Adrenal gland (tissue), 12 donors: ENCODE results near the gene AHDC1. TPM values are rescaled to one million over a fixed set of nuclear protein-coding genes. Genes with fewer than 3 reads are reported as not detected.
"Not testable (repeated sequence)": the region's sequence is repeated elsewhere in the genome, so short reads cannot be mapped to it uniquely, and the experiment has no call there.

Experiments used
- DNase-seq, 7 donors: peaks; one replicate each; pipeline ENCODE4 v3.0.0-alpha.2; 2019 to 2020
- H3K27ac ChIP-seq, 5 donors: fragments of 200-600 bp; sonication (generic) in 4 of 5; 1 replicate in 3 of 5; 2 replicates in 2 of 5; pipeline versions ENCODE4 v1.5.1 to v1.8.0; 2016 to 2020; ENCODE audit warnings: mild to moderate bottlenecking in 1 of 5
- H3K27me3 ChIP-seq: fragments of 200-600 bp; 2 replicates; pipeline ENCODE4 v1.8.0; 2021
- H3K36me3 ChIP-seq, 2 donors: fragments of 200-600 bp; replicated peaks in 1 of 2; 1 replicate in 1 of 2; 2 replicates in 1 of 2; pipeline versions ENCODE4 v1.5.1 to v1.8.0; 2018 to 2022
- H3K4me1 ChIP-seq, 2 donors: fragments of 200-600 bp; replicated peaks in 1 of 2; 1 replicate in 1 of 2; 2 replicates in 1 of 2; pipeline versions ENCODE4 v1.5.1 to v1.8.0; 2018 to 2021
- H3K4me3 ChIP-seq, 4 donors: fragments of 200-600 bp; sonication (generic) in 3 of 4; one replicate each; pipeline ENCODE4 v1.5.1; 2016 to 2018
- H3K9me3 ChIP-seq, 3 donors: fragments of 200-600 bp; sonication (generic) in 1 of 3; replicated peaks in 1 of 3; 1 replicate in 2 of 3; 2 replicates in 1 of 3; pipeline versions ENCODE4 v1.5.1 to v1.8.0; 2016 to 2021
- CTCF ChIP-seq, 6 experiments: fragments of 450-650 bp in 4 of 6; fragments of 200-600 bp in 2 of 6; sonication (generic) in 1 of 6; IDR thresholded peaks; 1 replicate in 5 of 6; 2 replicates in 1 of 6; pipeline versions ENCODE4 v1.5.1 to v1.8.0; 2016 to 2021; ENCODE audit warnings: antibody characterized with exemption in 6 of 6, mild to moderate bottlenecking in 2 of 6, moderate library complexity in 1 of 6
- POLR2A ChIP-seq, 2 donors: fragments of 450-650 bp; IDR thresholded peaks; one replicate each; pipeline ENCODE4 v1.6.1; 2017; ENCODE audit warnings: antibody characterized with exemption in 2 of 2, mild to moderate bottlenecking in 2 of 2, moderate library complexity in 1 of 2
- WGBS, 4 donors: extraction: QIAGEN DNeasy Blood & Tissue Kit in 2 of 4; methylation state at CpG; one replicate each; pipeline versions ENCODE4 v1.1.5 to v1.1.7; 2013 to 2017; 5-methylcytosine and 5-hydroxymethylcytosine counted together
- intact Hi-C, 2 donors: fragments of 100-400 bp; cut with DNase I; formaldehyde crosslinking; loops; one replicate each; pipeline versions ENCODE4 v1.14.1 to v1.15.0; 2022 to 2023
- polyA plus RNA-seq, 3 donors: library from polyadenylated mRNA; stranded (reverse); fragments of 200-250 nt in 2 of 3; fragments of 350-450 nt in 1 of 3; fragmentation: Illumina TruSeq in 1 of 3; extraction: RNeasy Lipid Tissue Mini Kit (QIAGEN cat#74804) in 1 of 3; gene quantifications; one replicate each; pipeline ENCODE4 v1.2.3, GENCODE V29; 2013 to 2014
- total RNA-seq, 9 donors: library from RNA; depleted of rRNA in 4 of 9; stranded (reverse); fragments of >200 nt in 4 of 9; fragments of 120-200 nt in 1 of 9; fragmentation: NEBNext Ultra II Directional in 1 of 9; extraction: Animal tissue kit (Norgen Biotek cat#: 25700) in 1 of 9; gene quantifications; one replicate each; pipeline versions ENCODE4 v1.1.0 to v1.2.4, GENCODE V29; 2013 to 2023
- donor health status: healthy with polysubstance abuse.
- donor health status: Bipolar disorder and iron deficiency.
- donor health status: DM: yes; HTN: yes; CAD: no.
- donor health status: DM: no; HTN: no; CAD: no.
- donor health status: DM: no; HTN: no; CAD: no.
- donor health status: DM: yes; HTN: yes; CAD: no.

Gene AHDC1
- total and polyA plus RNA-seq, 12 donors: 10.4 to 111 (median 61.3) TPM

DNA sequence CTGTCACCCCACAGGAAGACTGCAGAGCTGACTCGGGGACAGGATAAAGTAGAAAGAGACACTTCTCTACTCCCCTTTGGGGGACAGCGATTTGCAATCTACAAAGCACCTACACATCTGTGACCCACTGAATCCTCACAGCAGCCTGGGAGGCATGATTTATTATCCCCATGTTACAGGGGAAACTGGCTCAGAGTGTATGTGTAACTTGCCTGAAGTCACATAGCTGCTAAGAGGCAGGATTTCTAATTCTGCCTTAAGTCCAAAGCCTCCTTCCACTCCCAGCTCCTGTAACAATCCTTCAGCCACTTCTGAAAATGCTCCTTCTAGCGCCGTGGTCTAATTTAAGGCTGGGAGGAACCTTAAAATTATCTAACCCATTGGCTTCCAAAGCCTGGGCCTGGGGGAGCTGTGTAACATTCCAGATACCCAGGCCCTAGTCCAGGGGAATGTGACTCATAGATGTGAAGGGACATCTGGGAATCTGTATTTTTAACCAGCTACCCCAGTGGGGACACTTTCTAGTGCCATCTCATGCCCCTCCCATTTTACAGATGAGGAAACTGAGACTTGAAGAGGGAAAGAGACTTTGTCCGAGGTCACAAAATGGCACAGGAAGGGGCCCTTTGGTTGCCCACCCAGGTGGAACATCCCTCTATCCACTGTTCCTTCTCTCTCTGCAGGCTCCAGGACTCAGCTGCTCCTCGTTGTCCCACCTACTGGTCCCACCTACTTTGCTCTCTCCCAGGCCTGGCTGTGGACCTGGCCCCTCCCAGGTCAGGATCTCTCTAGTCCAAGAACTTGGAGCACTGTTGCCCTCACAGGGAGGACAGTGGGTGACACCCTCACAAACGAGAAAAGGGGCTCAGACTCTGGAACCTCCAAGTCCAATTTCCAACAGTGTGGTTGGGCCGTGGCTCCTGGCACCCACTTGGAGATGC lies 48.9 kb downstream of the AHDC1 start:
- Histone ChIP-seq H3K36me3 (peaks cover 0 to 46% of the 10 kb centered on the region in 2 donors), H3K4me3 (no peak overlapping the region), H3K9me3 (no peaks in the 10 kb centered on the region), H3K27me3 (no peaks in the 10 kb centered on the region), H3K4me1 (peaks cover 31 to 52% of the 10 kb centered on the region in 2 donors), H3K27ac (peak overlapping the region in 3 of 5 donors; percentile 82 to 96 (median 91))
- DNase-seq: no peak
- WGBS, 4 donors: 50 to 53% (median 52%) methylated on average over 6 to 8 of the region's 8 CpGs
- no peak for TF ChIP-seq POLR2A (IDR thresholded peaks at IDR 0.05)
- TF ChIP-seq CTCF (IDR thresholded peaks at IDR 0.05): no peak
- intact Hi-C loops: loop anchor here in 1 of 2 donors (5.0 to 10.0 kb wide), 2 partner anchors 47 to 150 kb away; partner anchors contain the start of gene AHDC1

DNA sequence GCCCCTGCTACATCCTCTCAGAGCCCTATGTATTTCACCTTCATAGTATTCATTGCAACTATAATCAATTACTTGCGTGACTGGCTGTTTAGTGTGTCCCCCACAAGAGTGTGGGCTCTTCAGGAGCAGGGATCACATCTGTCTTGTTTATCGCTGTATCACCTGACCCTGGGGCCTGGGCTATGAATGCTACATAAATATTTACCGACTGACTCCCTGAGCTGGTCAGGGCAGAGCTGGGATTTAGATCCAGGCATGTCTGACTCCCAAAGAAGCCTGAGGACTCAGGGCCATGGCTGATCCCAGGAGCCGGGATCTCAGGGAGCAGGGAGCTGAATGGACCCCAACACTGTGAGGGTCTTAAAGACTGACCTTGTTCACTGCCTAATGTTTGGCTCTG lies 49.7 kb downstream of the AHDC1 start:
- Histone ChIP-seq H3K9me3 (no peaks in the 10 kb centered on the region), H3K27me3 (no peaks in the 10 kb centered on the region), H3K4me3 (no peak overlapping the region), H3K4me1 (peaks cover 31 to 44% of the 10 kb centered on the region in 2 donors), H3K27ac (peak overlapping the region in 3 of 5 donors; percentile 82 to 96 (median 91)), H3K36me3 (peaks cover 0 to 53% of the 10 kb centered on the region in 2 donors)
- intact Hi-C loops: loop anchor here in 1 of 2 donors (10.0 kb wide), 1 partner anchor 149 kb away; no protein-coding TSS in a partner anchor
- TF ChIP-seq POLR2A (IDR thresholded peaks at IDR 0.05) (no peak), CTCF (IDR thresholded peaks at IDR 0.05) (no peak)
- WGBS, 4 donors: 60 to 92% (median 68%) methylated on average over 2 to 4 of the region's 4 CpGs
- no peak for DNase-seq

GRCh38 chr1:27553823-27554222 lies 50.1 kb downstream of the AHDC1 start:
- Histone ChIP-seq H3K27ac (peak overlapping the region in 2 of 5 donors; percentile 10 to 91), H3K4me1 (peaks cover 31 to 42% of the 10 kb centered on the region in 2 donors), H3K36me3 (peaks cover 0 to 57% of the 10 kb centered on the region in 2 donors)
- H3K27me3 ChIP-seq, H3K4me3 ChIP-seq, DNase-seq, H3K9me3 ChIP-seq: not testable (repeated sequence)
- intact Hi-C loops: loop anchor here in 1 of 2 donors (10.0 kb wide), 1 partner anchor 149 kb away; no protein-coding TSS in a partner anchor
- 92 to 99% (median 94%) methylated on average over 7 of the region's 7 CpGs for WGBS, 4 donors

DNA sequence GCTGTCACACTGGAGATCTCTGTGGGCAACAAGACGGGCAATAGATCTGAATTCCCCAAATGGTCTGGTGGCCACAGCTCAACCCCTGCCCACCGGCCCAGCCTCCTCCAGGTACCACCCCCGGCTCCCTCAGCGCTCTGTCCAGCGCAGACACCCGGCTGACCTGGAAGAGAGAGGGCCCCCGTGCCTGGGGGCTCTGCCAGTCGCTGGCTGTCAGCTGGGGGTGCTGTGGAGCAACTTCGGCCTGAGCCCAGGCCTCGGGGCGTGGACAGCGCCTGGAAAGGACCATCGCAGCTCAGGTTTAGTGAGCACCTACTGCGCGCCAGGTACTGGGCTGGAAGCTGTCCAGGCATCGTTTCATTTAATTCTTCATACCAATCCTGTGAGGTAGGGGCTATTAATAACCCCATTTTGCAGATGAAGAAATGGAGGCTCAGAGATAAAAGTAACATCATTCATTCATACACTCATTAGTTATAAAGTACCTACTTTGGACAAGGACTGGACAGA lies 51.0 kb downstream of the AHDC1 start:
- H3K36me3 ChIP-seq: peaks cover 0 to 57% of the 10 kb centered on the region in 2 donors
- TF ChIP-seq POLR2A (IDR thresholded peaks at IDR 0.05): no peak
- no peak for TF ChIP-seq CTCF (IDR thresholded peaks at IDR 0.05)
- WGBS, 4 donors: 77 to 87% (median 84%) methylated on average over 4 to 16 of the region's 16 CpGs

More for the DNA sequence above, 51.0 kb downstream of the AHDC1 start:
- H3K4me3 ChIP-seq: no peak overlapping the region
- H3K27ac ChIP-seq: peak overlapping the region in 3 of 5 donors; percentile 53 to 89 (median 89)
- no peaks in the 10 kb centered on the region for H3K9me3 ChIP-seq
- peaks cover 31 to 39% of the 10 kb centered on the region in 2 donors for H3K4me1 ChIP-seq
- intact Hi-C loops: loop anchor here in 1 of 2 donors (10.0 kb wide), 1 partner anchor 148 kb away; no protein-coding TSS in a partner anchor
- H3K27me3 ChIP-seq: no peaks in the 10 kb centered on the region
- DNase-seq: peak in 1 of 7 donors; percentile 31
